OCI-LY1 (cell line): ENCODE data around the gene SSBP3.

Source experiments
- H2AFZ ChIP-seq: fragments of 200-600 bp; sonication (generic), shearing (Covaris generic); 2 replicates; pipeline ENCODE4 v1.6.0; 2014; ENCODE audit warnings: antibody characterized with exemption, mild to moderate bottlenecking, low read length
- H3F3A ChIP-seq: fragments of 200-600 bp; sonication (generic), shearing (Covaris generic); 2 replicates; pipeline ENCODE4 v1.6.0; 2014; ENCODE audit warnings: mild to moderate bottlenecking, antibody characterized with exemption, low read length, moderate library complexity; ENCODE audit not compliant: insufficient read depth
- H3K27ac ChIP-seq: fragments of 200-600 bp; sonication (generic); 2 replicates; pipeline ENCODE4 v1.5.1; 2014; ENCODE audit warnings: low read length, mixed run types, mild to moderate bottlenecking, low read depth; ENCODE audit not compliant: poor library complexity, severe bottlenecking
- H3K27me3 ChIP-seq: fragments of 200-600 bp; sonication (generic); 2 replicates; pipeline ENCODE4 v1.6.0; 2014; ENCODE audit warnings: antibody characterized with exemption, mild to moderate bottlenecking, low read length, moderate library complexity; ENCODE audit not compliant: insufficient read depth
- H3K36me3 ChIP-seq: fragments of 200-600 bp; sonication (generic); 2 replicates; pipeline ENCODE4 v1.6.1; 2014; ENCODE audit warnings: mild to moderate bottlenecking, antibody characterized with exemption, low read length, moderate library complexity, mixed read lengths; ENCODE audit not compliant: insufficient read depth
- H3K4me1 ChIP-seq: fragments of 200-600 bp; sonication (generic); 2 replicates; pipeline ENCODE4 v1.5.1; 2014; ENCODE audit warnings: mild to moderate bottlenecking, low read length, moderate library complexity; ENCODE audit not compliant: insufficient read depth, severe bottlenecking
- H3K4me2 ChIP-seq: fragments of 200-600 bp; sonication (generic), shearing (Covaris generic); 2 replicates; pipeline ENCODE4 v1.6.1; 2014; ENCODE audit warnings: low read length
- H3K4me3 ChIP-seq: fragments of 200-600 bp; sonication (generic); 2 replicates; pipeline ENCODE4 v1.5.1; 2014; ENCODE audit warnings: low read length, low read depth, mild to moderate bottlenecking, mixed read lengths; ENCODE audit not compliant: poor library complexity, severe bottlenecking
- H3K79me2 ChIP-seq: fragments of 200-600 bp; shearing (Covaris generic); 2 replicates; pipeline ENCODE4 v1.6.1; 2016; ENCODE audit warnings: mixed run types, low read length, mixed read lengths; ENCODE audit not compliant: insufficient read depth
- H3K9ac ChIP-seq: fragments of 200-600 bp; sonication (generic), shearing (Covaris generic); 2 replicates; pipeline ENCODE4 v1.6.1; 2014; ENCODE audit warnings: mild to moderate bottlenecking, low read length, mixed read lengths
- H3K9me2 ChIP-seq: fragments of 200-600 bp; sonication (generic), shearing (Covaris generic); 2 replicates; pipeline ENCODE4 v1.6.1; 2014; ENCODE audit warnings: low read depth, mild to moderate bottlenecking, low read length, mixed read lengths
- H3K9me3 ChIP-seq: fragments of 200-600 bp; shearing (Covaris generic); 2 replicates; pipeline ENCODE4 v1.6.1; 2014; ENCODE audit warnings: low read length, mixed read lengths
- H4K20me1 ChIP-seq: fragments of 200-600 bp; sonication (generic), shearing (Covaris generic); 2 replicates; pipeline ENCODE4 v1.6.0; 2016; ENCODE audit warnings: mild to moderate bottlenecking, low read length; ENCODE audit not compliant: insufficient read depth
- EZH2 ChIP-seq: fragments of 200-600 bp; sonication (generic), shearing (Covaris generic); IDR thresholded peaks from 2 replicates; pipeline ENCODE4 v1.8.0; 2017; ENCODE audit warnings: borderline replicate concordance, mixed run types, mild to moderate bottlenecking, antibody characterized with exemption, low read length, moderate library complexity, mixed read lengths
- TF ChIP-seq, protein P1 (sequence below): fragments of 200-600 bp; sonication (generic), shearing (Covaris generic); IDR thresholded peaks from 2 replicates; pipeline ENCODE4 v1.5.1; 2017; ENCODE audit warnings: mild to moderate bottlenecking, antibody characterized with exemption, low read length, moderate library complexity, mixed read lengths

Gene SSBP3

DNA sequence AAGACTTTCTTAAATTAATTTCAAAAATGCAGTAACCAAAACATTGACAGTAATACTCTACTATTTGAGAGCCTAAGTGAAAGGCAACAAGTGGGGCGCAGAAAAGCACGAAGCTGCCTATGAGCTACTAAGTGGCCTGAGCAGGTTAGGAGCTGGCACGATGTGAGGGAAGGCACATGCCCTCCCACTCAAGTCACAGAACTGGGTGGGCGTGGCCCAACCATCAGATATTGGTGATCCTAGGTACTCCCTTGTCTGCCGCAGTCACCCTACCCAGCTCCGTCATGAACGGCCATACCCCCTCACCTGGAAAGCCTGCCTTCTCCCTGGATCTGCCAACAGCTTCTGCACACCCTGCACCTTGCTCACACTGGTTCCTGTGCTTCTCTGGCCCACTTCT lies 40.8 kb downstream of the SSBP3 start:
- Histone ChIP-seq H3K9me2 (no peaks in the 10 kb centered on the region), H3K36me3 (no peaks in the 10 kb centered on the region), H3K27ac (no peak overlapping the region), H3K9me3 (no peaks in the 10 kb centered on the region), H3K4me2 (no peak overlapping the region), H3K27me3 (no peaks in the 10 kb centered on the region), H3K9ac (no peak overlapping the region), H4K20me1 (no peaks in the 10 kb centered on the region), H3K4me3 (no peak overlapping the region), H3F3A (no peaks in the 10 kb centered on the region), H3K79me2 (no peaks in the 10 kb centered on the region), H2AFZ (no peak overlapping the region), H3K4me1 (no peaks in the 10 kb centered on the region)
- TF ChIP-seq, protein P1, sequence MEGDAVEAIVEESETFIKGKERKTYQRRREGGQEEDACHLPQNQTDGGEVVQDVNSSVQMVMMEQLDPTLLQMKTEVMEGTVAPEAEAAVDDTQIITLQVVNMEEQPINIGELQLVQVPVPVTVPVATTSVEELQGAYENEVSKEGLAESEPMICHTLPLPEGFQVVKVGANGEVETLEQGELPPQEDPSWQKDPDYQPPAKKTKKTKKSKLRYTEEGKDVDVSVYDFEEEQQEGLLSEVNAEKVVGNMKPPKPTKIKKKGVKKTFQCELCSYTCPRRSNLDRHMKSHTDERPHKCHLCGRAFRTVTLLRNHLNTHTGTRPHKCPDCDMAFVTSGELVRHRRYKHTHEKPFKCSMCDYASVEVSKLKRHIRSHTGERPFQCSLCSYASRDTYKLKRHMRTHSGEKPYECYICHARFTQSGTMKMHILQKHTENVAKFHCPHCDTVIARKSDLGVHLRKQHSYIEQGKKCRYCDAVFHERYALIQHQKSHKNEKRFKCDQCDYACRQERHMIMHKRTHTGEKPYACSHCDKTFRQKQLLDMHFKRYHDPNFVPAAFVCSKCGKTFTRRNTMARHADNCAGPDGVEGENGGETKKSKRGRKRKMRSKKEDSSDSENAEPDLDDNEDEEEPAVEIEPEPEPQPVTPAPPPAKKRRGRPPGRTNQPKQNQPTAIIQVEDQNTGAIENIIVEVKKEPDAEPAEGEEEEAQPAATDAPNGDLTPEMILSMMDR: no peak
- no peak for TF ChIP-seq EZH2

DNA sequence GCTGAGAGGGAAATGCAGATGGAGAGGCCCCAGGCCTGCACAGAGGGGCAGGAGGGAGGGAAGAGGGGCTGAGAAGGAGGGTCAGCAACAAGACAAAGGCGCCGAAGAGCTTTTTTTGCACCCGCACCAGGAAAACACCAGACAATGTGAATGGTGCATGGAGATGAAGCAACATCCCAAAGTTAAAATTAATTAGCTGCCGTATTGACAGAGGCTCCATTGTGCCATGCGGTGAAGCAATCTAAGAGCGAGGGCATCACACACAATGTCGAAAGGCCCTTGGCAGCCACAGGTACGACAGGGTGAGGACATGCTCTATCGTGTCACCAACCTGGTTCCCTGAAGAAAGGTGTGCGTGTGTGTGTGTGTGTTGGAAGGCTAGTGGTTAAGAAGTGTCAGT lies 41.2 kb downstream of the SSBP3 start:
- no peak for TF ChIP-seq EZH2
- TF ChIP-seq, protein P1: no peak
- Histone ChIP-seq H3F3A (no peaks in the 10 kb centered on the region), H3K36me3 (no peaks in the 10 kb centered on the region), H3K4me2 (no peak overlapping the region), H3K9ac (no peak overlapping the region), H4K20me1 (no peaks in the 10 kb centered on the region), H2AFZ (no peak overlapping the region), H3K9me3 (no peaks in the 10 kb centered on the region), H3K27me3 (no peaks in the 10 kb centered on the region), H3K4me1 (no peaks in the 10 kb centered on the region), H3K79me2 (no peaks in the 10 kb centered on the region), H3K27ac (no peak overlapping the region), H3K9me2 (no peaks in the 10 kb centered on the region), H3K4me3 (no peak overlapping the region)

DNA sequence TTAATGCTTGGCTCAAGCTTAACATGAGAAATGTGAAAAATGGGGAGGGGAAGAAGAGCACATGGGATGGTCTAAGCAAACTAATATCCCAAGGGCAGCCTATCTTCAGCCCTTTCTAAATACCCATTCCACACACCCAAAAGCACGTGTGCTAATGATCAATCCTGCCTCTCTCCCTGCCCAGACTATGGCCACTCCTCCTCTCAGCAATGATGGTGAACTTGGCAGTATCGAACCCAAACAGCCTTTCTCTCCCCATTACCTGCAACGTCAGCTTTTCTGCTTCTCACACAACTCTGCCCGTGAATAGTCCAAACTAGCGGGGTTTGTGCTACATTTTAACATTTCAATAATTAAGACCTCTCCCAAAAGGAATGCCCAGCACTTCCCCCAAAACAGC lies 41.6 kb downstream of the SSBP3 start:
- Histone ChIP-seq H2AFZ (no peak overlapping the region), H3K4me3 (no peak overlapping the region), H3K36me3 (no peaks in the 10 kb centered on the region), H3K9me2 (no peaks in the 10 kb centered on the region), H3K27me3 (no peaks in the 10 kb centered on the region), H3K4me1 (no peaks in the 10 kb centered on the region), H3F3A (no peaks in the 10 kb centered on the region), H3K4me2 (no peak overlapping the region), H3K27ac (no peak overlapping the region), H3K9ac (no peak overlapping the region), H3K79me2 (no peaks in the 10 kb centered on the region), H3K9me3 (no peaks in the 10 kb centered on the region), H4K20me1 (no peaks in the 10 kb centered on the region)
- TF ChIP-seq, protein P1: no peak
- no peak for TF ChIP-seq EZH2
